DND-41 (cell line): ENCODE results near the gene RAB14.

Source experiments
- ATAC-seq: fragments of 200-7000 bp; cut with Tn5 transposase; 3 replicates; pipeline ENCODE4 v1.9.1; 2021; ENCODE audit warnings: low read depth; ENCODE audit not compliant: insufficient read depth
- DNase-seq: peaks from one replicate; pipeline ENCODE4 v3.0.0-alpha.2; 2020
- H2AFZ ChIP-seq: 2 replicates; pipeline ENCODE4 v1.6.0; 2012; ENCODE audit warnings: low read depth, low read length
- H3K27ac ChIP-seq: 2 replicates; pipeline ENCODE4 v1.5.1; 2012; ENCODE audit warnings: low read length, inconsistent platforms
- H3K27me3 ChIP-seq: fragments of 200-600 bp; sonication (generic); 2 replicates; pipeline ENCODE4 v1.6.0; 2012; ENCODE audit warnings: low read length, mild to moderate bottlenecking, inconsistent platforms; ENCODE audit not compliant: insufficient read depth, poor library complexity
- H3K36me3 ChIP-seq: 2 replicates; pipeline ENCODE4 v1.5.1; 2012; ENCODE audit warnings: low read length, inconsistent platforms; ENCODE audit not compliant: insufficient read depth
- H3K4me1 ChIP-seq: 2 replicates; pipeline ENCODE4 v1.5.1; 2012; ENCODE audit warnings: mild to moderate bottlenecking, low read length; ENCODE audit not compliant: insufficient read depth
- H3K4me2 ChIP-seq: 2 replicates; pipeline ENCODE4 v1.6.0; 2012; ENCODE audit warnings: mild to moderate bottlenecking, moderate library complexity, low read length, inconsistent platforms; ENCODE audit not compliant: insufficient read depth
- H3K4me3 ChIP-seq, 2 experiments: fragments of 200-600 bp in 1 of 2; shearing (Covaris generic) in 1 of 2; 2 replicates each; pipeline ENCODE4 v1.5.1; 2012 to 2016; ENCODE audit warnings: inconsistent platforms in 2 of 2, low read length in 2 of 2, mild to moderate bottlenecking in 2 of 2, low read depth in 1 of 2, moderate library complexity in 1 of 2
- H3K79me2 ChIP-seq: 2 replicates; pipeline ENCODE4 v1.6.0; 2012; ENCODE audit warnings: low read length, inconsistent platforms; ENCODE audit not compliant: insufficient read depth
- H3K9ac ChIP-seq: 2 replicates; pipeline ENCODE4 v1.6.0; 2012; ENCODE audit warnings: low read depth, mild to moderate bottlenecking, inconsistent platforms, low read length, moderate library complexity
- H3K9me3 ChIP-seq: 2 replicates; pipeline ENCODE4 v1.5.1; 2012; ENCODE audit warnings: low read length, moderate library complexity, mild to moderate bottlenecking, inconsistent platforms; ENCODE audit not compliant: insufficient read depth, severe bottlenecking
- H4K20me1 ChIP-seq: 2 replicates; pipeline ENCODE4 v1.6.0; 2012; ENCODE audit warnings: low read length; ENCODE audit not compliant: insufficient read depth
- EZH2 ChIP-seq: IDR thresholded peaks from 3 replicates; pipeline ENCODE4 v1.6.1; 2012; ENCODE audit warnings: borderline replicate concordance, low read depth, mild to moderate bottlenecking, moderate library complexity, low read length, inconsistent platforms; ENCODE audit not compliant: severe bottlenecking
- TF ChIP-seq, protein P1 (sequence below): IDR thresholded peaks from 2 replicates; pipeline ENCODE4 v1.5.1; 2012; ENCODE audit warnings: borderline replicate concordance, low read length, moderate library complexity, mild to moderate bottlenecking; ENCODE audit not compliant: poor library complexity, severe bottlenecking; ENCODE audit errors: extremely low read depth

Gene RAB14

DNA sequence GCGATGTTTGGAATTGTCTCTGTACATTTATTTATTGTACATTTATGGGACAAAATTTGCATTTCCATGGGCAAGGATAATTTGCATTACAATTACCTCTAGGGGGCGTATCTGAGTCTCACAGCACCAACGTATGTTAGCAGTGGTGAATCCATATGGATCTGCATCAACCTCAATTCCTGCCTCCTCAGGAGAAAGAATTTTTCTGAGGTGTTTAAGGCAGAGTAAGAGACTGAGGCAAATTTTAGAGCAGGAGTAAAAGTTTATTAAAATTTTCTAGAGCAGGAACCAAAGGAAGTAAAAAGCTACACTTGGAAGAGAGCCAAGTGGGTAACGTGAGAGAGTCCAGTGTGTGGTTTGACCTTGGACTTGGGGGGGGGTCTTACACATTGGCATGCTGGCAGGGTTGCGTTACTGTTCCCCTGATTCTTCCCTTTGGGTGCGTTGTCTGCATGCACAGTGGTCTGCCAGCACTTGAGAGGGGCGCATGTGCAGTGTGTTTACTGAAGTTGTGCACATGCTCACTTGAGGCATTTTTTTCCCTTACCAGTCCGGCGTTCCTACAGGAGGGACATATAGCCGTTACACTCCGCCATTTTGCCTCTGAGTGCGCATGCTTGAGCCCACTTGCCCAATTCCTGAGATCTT is 21.0 kb upstream of the RAB14 start:
- no peak overlapping the region for H2AFZ ChIP-seq
- no peak overlapping the region for H3K9ac ChIP-seq
- H4K20me1 ChIP-seq: no peaks in the 10 kb centered on the region
- H3K4me1 ChIP-seq: no peaks in the 10 kb centered on the region
- H3K27me3 ChIP-seq: no peaks in the 10 kb centered on the region
- no peak overlapping the region for H3K4me3 ChIP-seq
- DNase-seq: no peak
- H3K27ac ChIP-seq: no peak overlapping the region
- TF ChIP-seq, protein P1, sequence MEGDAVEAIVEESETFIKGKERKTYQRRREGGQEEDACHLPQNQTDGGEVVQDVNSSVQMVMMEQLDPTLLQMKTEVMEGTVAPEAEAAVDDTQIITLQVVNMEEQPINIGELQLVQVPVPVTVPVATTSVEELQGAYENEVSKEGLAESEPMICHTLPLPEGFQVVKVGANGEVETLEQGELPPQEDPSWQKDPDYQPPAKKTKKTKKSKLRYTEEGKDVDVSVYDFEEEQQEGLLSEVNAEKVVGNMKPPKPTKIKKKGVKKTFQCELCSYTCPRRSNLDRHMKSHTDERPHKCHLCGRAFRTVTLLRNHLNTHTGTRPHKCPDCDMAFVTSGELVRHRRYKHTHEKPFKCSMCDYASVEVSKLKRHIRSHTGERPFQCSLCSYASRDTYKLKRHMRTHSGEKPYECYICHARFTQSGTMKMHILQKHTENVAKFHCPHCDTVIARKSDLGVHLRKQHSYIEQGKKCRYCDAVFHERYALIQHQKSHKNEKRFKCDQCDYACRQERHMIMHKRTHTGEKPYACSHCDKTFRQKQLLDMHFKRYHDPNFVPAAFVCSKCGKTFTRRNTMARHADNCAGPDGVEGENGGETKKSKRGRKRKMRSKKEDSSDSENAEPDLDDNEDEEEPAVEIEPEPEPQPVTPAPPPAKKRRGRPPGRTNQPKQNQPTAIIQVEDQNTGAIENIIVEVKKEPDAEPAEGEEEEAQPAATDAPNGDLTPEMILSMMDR: peak; percentile 61
- TF ChIP-seq EZH2: no peak
- no peaks in the 10 kb centered on the region for H3K9me3 ChIP-seq
- H3K36me3 ChIP-seq: no peaks in the 10 kb centered on the region
- no peaks in the 10 kb centered on the region for H3K79me2 ChIP-seq
- no peak for ATAC-seq
- H3K4me2 ChIP-seq: no peak overlapping the region

DNA sequence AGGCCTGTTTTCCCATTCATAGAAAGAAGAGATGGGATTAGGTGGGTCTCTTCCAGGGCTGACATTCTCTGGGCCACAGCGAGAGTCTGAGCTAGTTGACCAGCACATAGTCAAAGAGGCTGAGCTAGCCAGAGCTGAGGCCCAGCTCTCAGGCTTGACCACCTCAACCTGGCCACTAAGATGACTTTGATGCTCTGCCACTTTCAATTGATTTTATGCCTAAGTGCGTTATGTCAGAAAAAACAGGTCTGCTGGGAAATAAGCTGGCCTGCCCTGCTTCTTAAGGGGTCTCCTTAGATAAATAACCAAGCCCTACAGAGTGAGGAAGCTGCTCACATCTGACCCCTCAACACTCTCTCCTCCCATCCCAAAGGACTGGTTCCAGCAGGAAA is 20.0 kb upstream of the RAB14 start:
- ATAC-seq (no peak), DNase-seq (no peak)
- no peaks in the 10 kb centered on the region for H3K4me1 ChIP-seq
- H3K4me3 ChIP-seq: no peak overlapping the region
- H3K27ac ChIP-seq: no peak overlapping the region
- no peaks in the 10 kb centered on the region for H3K27me3 ChIP-seq
- H3K9me3 ChIP-seq: no peaks in the 10 kb centered on the region
- no peaks in the 10 kb centered on the region for H3K36me3 ChIP-seq
- H3K79me2 ChIP-seq: no peaks in the 10 kb centered on the region
- H3K9ac ChIP-seq: no peak overlapping the region
- no peak for TF ChIP-seq EZH2
- TF ChIP-seq, protein P1: no peak
- no peaks in the 10 kb centered on the region for H4K20me1 ChIP-seq
- H2AFZ ChIP-seq: no peak overlapping the region
- H3K4me2 ChIP-seq: no peak overlapping the region

DNA sequence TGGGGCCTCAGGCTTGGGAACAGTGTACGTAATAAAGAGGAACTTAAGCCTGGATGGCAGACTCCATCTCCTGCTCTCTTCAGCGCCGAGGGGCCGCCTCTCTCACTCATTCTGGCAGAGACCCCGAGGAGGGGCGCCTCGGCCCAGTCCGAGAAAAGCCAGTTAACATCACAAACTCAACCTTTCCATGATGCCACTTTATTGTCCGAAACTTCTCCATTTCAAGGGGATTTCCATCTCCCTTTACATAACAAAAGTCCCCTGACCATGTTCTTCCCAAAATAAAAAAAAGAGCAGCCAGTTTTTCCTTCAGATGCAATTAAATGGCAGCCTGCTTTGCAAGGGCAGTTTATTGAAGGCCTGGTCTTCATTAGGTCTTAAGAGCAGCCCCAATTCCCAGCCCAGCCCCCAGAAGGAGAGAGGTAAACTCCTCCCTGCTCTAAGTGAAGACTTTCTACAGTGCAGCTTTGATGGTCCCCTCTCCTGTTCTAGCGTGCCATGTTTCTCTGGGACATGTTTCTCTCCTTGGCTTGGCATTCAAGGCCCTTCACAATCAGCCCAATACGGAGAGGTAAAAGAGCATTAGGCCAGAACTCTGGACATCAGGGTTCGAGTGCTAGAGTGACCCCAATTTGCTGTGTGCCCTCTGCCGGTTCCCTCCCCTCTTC is 19.5 kb upstream of the RAB14 start:
- no peak overlapping the region for H3K27ac ChIP-seq
- H3K9me3 ChIP-seq: no peaks in the 10 kb centered on the region
- TF ChIP-seq EZH2: no peak
- TF ChIP-seq, protein P1: no peak
- H4K20me1 ChIP-seq: no peaks in the 10 kb centered on the region
- H3K79me2 ChIP-seq: no peaks in the 10 kb centered on the region
- no peak for ATAC-seq
- H3K4me3 ChIP-seq: no peak overlapping the region
- no peak overlapping the region for H2AFZ ChIP-seq
- no peak overlapping the region for H3K4me2 ChIP-seq
- no peaks in the 10 kb centered on the region for H3K27me3 ChIP-seq
- H3K4me1 ChIP-seq: no peaks in the 10 kb centered on the region
- H3K9ac ChIP-seq: no peak overlapping the region
- no peaks in the 10 kb centered on the region for H3K36me3 ChIP-seq
- no peak for DNase-seq
